SK-N-SH treated with all-trans-retinoic acid at 6 μM for 48 hours (cell line): ENCODE results near the gene SEC62.

Source experiments
- ATAC-seq: fragments of 200-7000 bp; cut with Tn5 transposase; 3 replicates; pipeline ENCODE4 v1.9.1; 2020; ENCODE audit warnings: mild to moderate bottlenecking, moderate library complexity
- ARNTL ChIP-seq: fragments of 450-650 bp; formaldehyde crosslinking; IDR thresholded peaks from 2 replicates; pipeline ENCODE4 v1.5.0; 2020; ENCODE audit warnings: low read depth, mild to moderate bottlenecking, moderate library complexity, borderline replicate concordance
- BACH2 ChIP-seq: fragments of 250-450 bp; sonication (Bioruptor Pico); IDR thresholded peaks from 2 replicates; pipeline ENCODE4 v1.9.0; 2021; ENCODE audit warnings: mild to moderate bottlenecking, borderline replicate concordance
- CSDC2 ChIP-seq: fragments of 250-450 bp; sonication (Bioruptor Pico); IDR thresholded peaks from 2 replicates; pipeline ENCODE4 v1.5.0; 2020; ENCODE audit warnings: mild to moderate bottlenecking, moderate library complexity
- GLIS3 ChIP-seq: fragments of 250-450 bp; sonication (Bioruptor Pico); IDR thresholded peaks from 2 replicates; pipeline ENCODE4 v1.5.0; 2020; ENCODE audit warnings: mild to moderate bottlenecking, moderate library complexity
- OSR1 ChIP-seq: fragments of 250-450 bp; sonication (Bioruptor Pico); IDR thresholded peaks from 2 replicates; pipeline ENCODE4 v1.8.0; 2022; ENCODE audit warnings: moderate library complexity, mild to moderate bottlenecking, inconsistent platforms
- PPARA ChIP-seq: fragments of 250-450 bp; sonication (Bioruptor Pico); IDR thresholded peaks from 2 replicates; pipeline ENCODE4 v1.5.0; 2020; ENCODE audit warnings: mild to moderate bottlenecking, borderline replicate concordance
- RARB ChIP-seq: fragments of 250-450 bp; sonication (Bioruptor Pico); IDR thresholded peaks from 2 replicates; pipeline ENCODE4 v1.8.0; 2021; ENCODE audit warnings: mild to moderate bottlenecking, moderate library complexity
- SNAI2 ChIP-seq: fragments of 250-450 bp; sonication (Bioruptor Pico); IDR thresholded peaks from 2 replicates; pipeline ENCODE4 v1.5.0; 2020; ENCODE audit warnings: mild to moderate bottlenecking, moderate library complexity
- TCF4 ChIP-seq: fragments of 250-450 bp; sonication (Bioruptor Pico); IDR thresholded peaks from 2 replicates; pipeline ENCODE4 v1.8.0; 2021; ENCODE audit warnings: mild to moderate bottlenecking, moderate library complexity, borderline replicate concordance
- ZFP3 ChIP-seq: fragments of 250-450 bp; sonication (Bioruptor Pico); IDR thresholded peaks from 2 replicates; pipeline ENCODE4 v1.5.0; 2020; ENCODE audit warnings: mild to moderate bottlenecking, moderate library complexity
- ZNF565 ChIP-seq: fragments of 450-650 bp; formaldehyde crosslinking; conservative IDR thresholded peaks from 2 replicates; pipeline ENCODE4 v1.5.0; 2020; ENCODE audit warnings: low read depth, mild to moderate bottlenecking, moderate library complexity
- ZNF8 ChIP-seq: fragments of 450-650 bp; formaldehyde crosslinking; IDR thresholded peaks from 2 replicates; pipeline ENCODE4 v1.5.0; 2020; ENCODE audit warnings: mild to moderate bottlenecking, moderate library complexity
- TF ChIP-seq, protein P1 (sequence below): fragments of 250-450 bp; sonication (Bioruptor Pico); IDR thresholded peaks from 2 replicates; pipeline ENCODE4 v1.8.0; 2020; ENCODE audit warnings: mild to moderate bottlenecking, moderate library complexity, borderline replicate concordance
- TF ChIP-seq, protein P2 (sequence below): fragments of 250-450 bp; sonication (Bioruptor Pico); IDR thresholded peaks from 2 replicates; pipeline ENCODE4 v1.5.1; 2021; ENCODE audit warnings: mild to moderate bottlenecking, moderate library complexity

SEC62 gene

DNA sequence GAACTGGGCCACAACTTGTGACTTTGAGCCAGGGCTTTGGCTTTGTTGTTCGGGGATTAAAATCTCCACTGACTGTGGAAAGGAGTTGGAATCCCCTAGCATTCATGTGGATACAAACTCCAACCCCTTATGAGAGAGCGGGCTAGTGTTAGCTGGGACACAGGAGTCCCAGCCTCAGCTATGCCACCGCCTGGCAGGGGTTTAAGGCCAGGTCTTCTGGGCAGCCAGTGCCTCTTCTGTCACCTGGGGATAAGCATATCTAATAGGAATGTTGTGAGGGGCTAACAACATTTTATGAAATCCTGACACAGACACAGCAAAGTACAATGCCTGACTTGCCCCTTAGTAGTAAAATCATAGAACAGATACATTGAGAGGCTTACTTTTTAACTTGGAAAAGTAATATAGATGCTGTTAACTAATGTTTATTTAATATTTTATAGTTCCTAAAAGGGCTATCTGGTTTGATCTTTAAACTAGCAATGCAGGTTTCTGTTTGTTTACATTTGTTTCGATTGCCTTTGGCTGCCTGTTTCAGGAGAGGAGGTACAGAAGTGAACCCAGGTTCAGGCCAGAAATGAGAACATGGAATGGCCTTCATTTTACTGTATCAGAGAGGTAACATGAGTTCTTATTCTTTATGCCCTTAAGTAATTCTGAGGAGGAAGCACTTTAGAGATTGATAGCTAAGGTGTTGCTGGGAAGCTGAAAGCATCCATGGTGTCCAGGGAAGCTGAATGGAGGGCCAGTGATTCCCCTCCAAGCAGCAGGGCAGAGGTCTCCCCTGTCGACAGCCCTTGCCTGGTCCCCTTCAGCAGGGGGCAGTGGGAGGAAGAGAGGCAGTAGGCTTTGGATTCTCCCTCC, 79.9 kb downstream of the SEC62 start:
- TF ChIP-seq BACH2 (no peak), PPARA (CRISPR knock-in tag) (no peak), GLIS3 (no peak), ARNTL (no peak)
- TF ChIP-seq, protein P1, sequence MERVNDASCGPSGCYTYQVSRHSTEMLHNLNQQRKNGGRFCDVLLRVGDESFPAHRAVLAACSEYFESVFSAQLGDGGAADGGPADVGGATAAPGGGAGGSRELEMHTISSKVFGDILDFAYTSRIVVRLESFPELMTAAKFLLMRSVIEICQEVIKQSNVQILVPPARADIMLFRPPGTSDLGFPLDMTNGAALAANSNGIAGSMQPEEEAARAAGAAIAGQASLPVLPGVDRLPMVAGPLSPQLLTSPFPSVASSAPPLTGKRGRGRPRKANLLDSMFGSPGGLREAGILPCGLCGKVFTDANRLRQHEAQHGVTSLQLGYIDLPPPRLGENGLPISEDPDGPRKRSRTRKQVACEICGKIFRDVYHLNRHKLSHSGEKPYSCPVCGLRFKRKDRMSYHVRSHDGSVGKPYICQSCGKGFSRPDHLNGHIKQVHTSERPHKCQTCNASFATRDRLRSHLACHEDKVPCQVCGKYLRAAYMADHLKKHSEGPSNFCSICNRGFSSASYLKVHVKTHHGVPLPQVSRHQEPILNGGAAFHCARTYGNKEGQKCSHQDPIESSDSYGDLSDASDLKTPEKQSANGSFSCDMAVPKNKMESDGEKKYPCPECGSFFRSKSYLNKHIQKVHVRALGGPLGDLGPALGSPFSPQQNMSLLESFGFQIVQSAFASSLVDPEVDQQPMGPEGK (CRISPR knock-in tag) = no peak
- ATAC-seq = no peak

DNA sequence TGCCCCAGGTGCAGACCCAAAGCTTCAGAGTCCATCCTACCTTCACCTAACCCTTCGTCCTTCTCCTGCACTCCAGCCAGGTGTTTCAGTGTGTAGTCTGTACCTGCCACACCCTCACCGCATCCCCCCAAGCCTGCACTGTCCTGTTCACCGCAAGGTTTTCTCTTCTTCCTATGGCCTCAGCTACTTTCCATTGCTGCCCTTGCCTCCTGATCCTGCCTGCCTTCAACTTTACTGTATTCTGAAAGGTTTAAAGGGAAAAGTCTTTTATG, 80.5 kb downstream of the SEC62 start:
- TF ChIP-seq TCF4 (CRISPR knock-in tag) = no peak
- TF ChIP-seq OSR1 (CRISPR knock-in tag) = no peak
- no peak for TF ChIP-seq PPARA (CRISPR knock-in tag)
- TF ChIP-seq, protein P1 (CRISPR knock-in tag) = no peak
- no peak for TF ChIP-seq ARNTL
- no peak for TF ChIP-seq BACH2
- no peak for TF ChIP-seq SNAI2 (CRISPR knock-in tag)
- no peak for TF ChIP-seq CSDC2 (CRISPR knock-in tag)
- TF ChIP-seq RARB = no peak
- TF ChIP-seq, protein P2, sequence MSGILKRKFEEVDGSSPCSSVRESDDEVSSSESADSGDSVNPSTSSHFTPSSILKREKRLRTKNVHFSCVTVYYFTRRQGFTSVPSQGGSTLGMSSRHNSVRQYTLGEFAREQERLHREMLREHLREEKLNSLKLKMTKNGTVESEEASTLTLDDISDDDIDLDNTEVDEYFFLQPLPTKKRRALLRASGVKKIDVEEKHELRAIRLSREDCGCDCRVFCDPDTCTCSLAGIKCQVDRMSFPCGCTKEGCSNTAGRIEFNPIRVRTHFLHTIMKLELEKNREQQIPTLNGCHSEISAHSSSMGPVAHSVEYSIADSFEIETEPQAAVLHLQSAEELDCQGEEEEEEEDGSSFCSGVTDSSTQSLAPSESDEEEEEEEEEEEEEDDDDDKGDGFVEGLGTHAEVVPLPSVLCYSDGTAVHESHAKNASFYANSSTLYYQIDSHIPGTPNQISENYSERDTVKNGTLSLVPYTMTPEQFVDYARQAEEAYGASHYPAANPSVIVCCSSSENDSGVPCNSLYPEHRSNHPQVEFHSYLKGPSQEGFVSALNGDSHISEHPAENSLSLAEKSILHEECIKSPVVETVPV (CRISPR knock-in tag) = no peak
- TF ChIP-seq ZNF8 (CRISPR knock-in tag) = no peak
- no peak for TF ChIP-seq ZFP3 (CRISPR knock-in tag)
- TF ChIP-seq ZNF565 (CRISPR knock-in tag) = no peak
- TF ChIP-seq, all 23 proteins: peak for 0
- no peak for ATAC-seq
